H9 (cell line): ENCODE measurements around the gene PJA2. TPM values are rescaled to one million over a fixed set of nuclear protein-coding genes. Genes with fewer than 3 reads are reported as not detected.

ENCODE experiments used
- DNase-seq: peaks from one replicate; pipeline ENCODE4 v3.0.0-alpha.2; 2017
- H2AFZ ChIP-seq: one replicate; pipeline ENCODE4 v1.6.1; 2013; ENCODE audit warnings: mild to moderate bottlenecking, low read length, control low read depth, moderate library complexity
- H2AK5ac ChIP-seq: 2 replicates; pipeline ENCODE4 v1.6.1; 2013; ENCODE audit warnings: low read length, control low read depth, mixed read lengths; ENCODE audit not compliant: insufficient read length
- H2BK120ac ChIP-seq: one replicate; pipeline ENCODE4 v1.6.1; 2013; ENCODE audit warnings: low read depth, mild to moderate bottlenecking, low read length, control low read depth, inconsistent platforms; ENCODE audit not compliant: poor library complexity, severe bottlenecking
- H2BK12ac ChIP-seq: 2 replicates; pipeline ENCODE4 v1.6.1; 2013; ENCODE audit warnings: low read length, control low read depth, mixed read lengths, low read depth; ENCODE audit not compliant: insufficient read length
- H2BK15ac ChIP-seq: 2 replicates; pipeline ENCODE4 v1.6.1; 2013; ENCODE audit warnings: low read depth, low read length, control low read depth
- H2BK20ac ChIP-seq: one replicate; pipeline ENCODE4 v1.6.1; 2013; ENCODE audit warnings: low read depth, mild to moderate bottlenecking, low read length, control low read depth, inconsistent platforms; ENCODE audit not compliant: poor library complexity, severe bottlenecking
- H2BK5ac ChIP-seq: 2 replicates; pipeline ENCODE4 v1.6.1; 2013; ENCODE audit warnings: low read length, control low read depth, mixed read lengths; ENCODE audit not compliant: insufficient read length
- H3K14ac ChIP-seq: 2 replicates; pipeline ENCODE4 v1.6.1; 2013; ENCODE audit warnings: low read length, control low read depth; ENCODE audit not compliant: insufficient read depth
- H3K18ac ChIP-seq: 2 replicates; pipeline ENCODE4 v1.6.1; 2013; ENCODE audit warnings: low read depth, mild to moderate bottlenecking, mixed read lengths, low read length, control low read depth; ENCODE audit not compliant: insufficient read length
- H3K23ac ChIP-seq: 2 replicates; pipeline ENCODE4 v1.6.1; 2013; ENCODE audit warnings: low read length, control low read depth, mixed read lengths, low read depth; ENCODE audit not compliant: insufficient read length
- H3K23me2 ChIP-seq: 2 replicates; pipeline ENCODE4 v1.6.1; 2013; ENCODE audit warnings: low read depth, mild to moderate bottlenecking, mixed read lengths, low read length, control low read depth; ENCODE audit not compliant: insufficient read length, poor library complexity, severe bottlenecking
- H3K27ac ChIP-seq: 2 replicates; pipeline ENCODE4 v1.5.1; 2013; ENCODE audit warnings: low read length, control low read depth, mixed read lengths, low read depth; ENCODE audit not compliant: insufficient read length
- H3K27me3 ChIP-seq: 2 replicates; pipeline ENCODE4 v1.6.1; 2013; ENCODE audit warnings: low read length, control low read depth, inconsistent platforms; ENCODE audit not compliant: insufficient read depth
- H3K4ac ChIP-seq: 2 replicates; pipeline ENCODE4 v1.6.1; 2013; ENCODE audit warnings: low read depth, mild to moderate bottlenecking, control low read depth, inconsistent platforms, low read length, moderate library complexity
- H3K4me1 ChIP-seq: 2 replicates; pipeline ENCODE4 v1.6.1; 2013; ENCODE audit warnings: low read length, control low read depth, inconsistent platforms; ENCODE audit not compliant: insufficient read depth
- H3K4me2 ChIP-seq: 2 replicates; pipeline ENCODE4 v1.6.1; 2013; ENCODE audit warnings: low read length, control low read depth, mixed read lengths; ENCODE audit not compliant: insufficient read length, insufficient read depth
- H3K56ac ChIP-seq: 2 replicates; pipeline ENCODE4 v1.6.1; 2013; ENCODE audit warnings: low read depth, mild to moderate bottlenecking, mixed read lengths, low read length, control low read depth; ENCODE audit not compliant: insufficient read length
- H3K79me1 ChIP-seq: 2 replicates; pipeline ENCODE4 v1.6.1; 2013; ENCODE audit warnings: low read depth, mild to moderate bottlenecking, moderate library complexity, low read length, control low read depth, inconsistent platforms; ENCODE audit not compliant: insufficient read depth, poor library complexity, severe bottlenecking
- H3K79me2 ChIP-seq: 2 replicates; pipeline ENCODE4 v1.6.1; 2013; ENCODE audit warnings: low read length, control low read depth, inconsistent platforms; ENCODE audit not compliant: insufficient read depth
- H3K9ac ChIP-seq: 2 replicates; pipeline ENCODE4 v1.6.1; 2013; ENCODE audit warnings: low read length, control low read depth, mixed read lengths; ENCODE audit not compliant: insufficient read length; ENCODE audit errors: extremely low read depth
- H3K9me3 ChIP-seq: one replicate; pipeline ENCODE4 v1.6.1; 2013; ENCODE audit warnings: low read depth, low read length, inconsistent platforms; ENCODE audit not compliant: control insufficient read depth
- H3T11ph ChIP-seq: one replicate; pipeline ENCODE4 v1.6.1; 2013; ENCODE audit warnings: mild to moderate bottlenecking, low read length, control low read depth, inconsistent platforms
- H4K20me1 ChIP-seq: one replicate; pipeline ENCODE4 v1.6.1; 2013; ENCODE audit not compliant: control insufficient read depth, insufficient read length, insufficient read depth
- H4K5ac ChIP-seq: 2 replicates; pipeline ENCODE4 v1.6.1; 2013; ENCODE audit warnings: low read depth, mild to moderate bottlenecking, mixed read lengths, low read length, control low read depth; ENCODE audit not compliant: insufficient read length
- H4K8ac ChIP-seq: replicated peaks from 2 replicates; pipeline ENCODE4 v1.6.1; 2013; ENCODE audit warnings: low read length, control low read depth, mixed read lengths, low read depth; ENCODE audit not compliant: insufficient read length
- H4K91ac ChIP-seq: 2 replicates; pipeline ENCODE4 v1.6.1; 2013; ENCODE audit warnings: low read depth, mild to moderate bottlenecking, moderate library complexity, mixed read lengths, low read length, control low read depth; ENCODE audit not compliant: insufficient read length
- H3K27ac Mint-ChIP-seq, 3 experiments: 2 replicates in 2 of 3; 3 replicates in 1 of 3; pipeline ENCODE4 v1.8.0; 2020 to 2021; ENCODE audit warnings: mixed read lengths in 3 of 3, mild to moderate bottlenecking in 1 of 3, moderate library complexity in 1 of 3
- H3K27me3 Mint-ChIP-seq: 2 replicates; pipeline ENCODE4 v1.8.0; 2021; ENCODE audit warnings: low read depth, mild to moderate bottlenecking, moderate library complexity, mixed read lengths
- H3K36me3 Mint-ChIP-seq, 3 experiments: 2 replicates in 2 of 3; 3 replicates in 1 of 3; pipeline ENCODE4 v1.8.0; 2020 to 2021; ENCODE audit warnings: low read depth in 3 of 3, mixed read lengths in 3 of 3; ENCODE audit not compliant: insufficient read depth in 1 of 3
- H3K4me1 Mint-ChIP-seq, 2 experiments: 2 replicates each; pipeline ENCODE4 v1.8.0; 2020; ENCODE audit warnings: mixed read lengths in 2 of 2
- H3K4me3 Mint-ChIP-seq, 2 experiments: 2 replicates in 1 of 2; 3 replicates in 1 of 2; pipeline ENCODE4 v1.8.0; 2020 to 2021; ENCODE audit warnings: mild to moderate bottlenecking in 2 of 2, mixed read lengths in 2 of 2, moderate library complexity in 1 of 2
- H3K9me3 Mint-ChIP-seq, 2 experiments: 2 replicates in 1 of 2; 3 replicates in 1 of 2; pipeline ENCODE4 v1.8.0; 2020; ENCODE audit warnings: mild to moderate bottlenecking in 2 of 2, mixed read lengths in 2 of 2, moderate library complexity in 1 of 2
- WGBS: extraction: QIAGEN DNeasy Blood & Tissue Kit; methylation state at CpG from one replicate; pipeline ENCODE4 v1.1.7; 2013; ENCODE audit warnings: missing lambda C conversion rate, low lambda C conversion rate, mixed read lengths; ENCODE audit not compliant: insufficient read length; ENCODE audit errors: extremely low coverage; 5-methylcytosine and 5-hydroxymethylcytosine counted together
- total RNA-seq: library from RNA; stranded (reverse); gene quantifications from 2 replicates; pipeline ENCODE4 v1.2.1, GENCODE V29; 2021
- TF ChIP-seq, protein P1 (sequence below): fragments of 200-600 bp; sonication (generic); conservative IDR thresholded peaks from 3 replicates; pipeline ENCODE4 v1.8.0; 2021; ENCODE audit warnings: antibody characterized with exemption, mild to moderate bottlenecking

PJA2 gene
- total RNA-seq, 1 experiment from 2014 or later = 41.5 TPM

DNA sequence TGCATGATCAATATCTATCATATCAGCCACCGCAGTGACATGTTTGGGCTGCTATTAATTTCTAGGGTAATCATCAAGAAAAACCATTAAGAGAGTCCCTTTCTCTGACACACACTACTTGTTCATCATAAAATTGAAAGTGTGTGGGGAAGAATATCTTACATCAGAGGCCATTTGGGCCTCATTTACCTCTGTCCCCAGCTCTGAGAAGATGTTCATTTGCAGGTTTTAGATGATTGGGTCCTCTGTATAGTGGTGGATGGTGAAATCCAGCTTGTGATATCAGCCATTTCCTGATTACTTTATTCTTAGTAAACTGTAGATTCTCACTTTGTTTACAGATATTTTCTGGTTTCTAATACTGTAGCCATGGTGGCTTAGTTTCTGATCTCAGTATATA, 29.8 kb upstream of the PJA2 start:
- Histone ChIP-seq H4K8ac (no peak overlapping the region), H4K5ac (no peak overlapping the region), H3K27ac (no peak overlapping the region), H3K56ac (no peak overlapping the region), H3K4ac (no peak overlapping the region), H3K23ac (no peak overlapping the region), H3K79me2 (no peaks in the 10 kb centered on the region), H3K27me3 (no peaks in the 10 kb centered on the region), H2BK120ac (no peak overlapping the region), H2BK15ac (no peak overlapping the region), H3K9me3 (no peaks in the 10 kb centered on the region), H2BK12ac (no peak overlapping the region), H3K23me2 (no peaks in the 10 kb centered on the region), H3K9ac (no peak overlapping the region), H2BK20ac (no peak overlapping the region), H4K20me1 (no peaks in the 10 kb centered on the region), H3K18ac (no peak overlapping the region), H2BK5ac (no peak overlapping the region), H3K14ac (no peak overlapping the region), H2AK5ac (no peak overlapping the region), H4K91ac (no peak overlapping the region), H3K4me1 (no peaks in the 10 kb centered on the region), H3K79me1 (no peaks in the 10 kb centered on the region), H3K4me2 (no peak overlapping the region), H2AFZ (no peak overlapping the region), H3T11ph (no peak overlapping the region)
- Mint-ChIP-seq H3K27ac (no peak overlapping the region), H3K4me3 (no peak overlapping the region), H3K36me3 (no peaks in the 10 kb centered on the region), H3K27me3 (no peaks in the 10 kb centered on the region), H3K4me1 (no peaks in the 10 kb centered on the region), H3K9me3 (peaks cover 0 to 4% of the 10 kb centered on the region in 2 experiments; a peak in 3 of 5 replicates)
- DNase-seq = no peak
- TF ChIP-seq, protein P1, sequence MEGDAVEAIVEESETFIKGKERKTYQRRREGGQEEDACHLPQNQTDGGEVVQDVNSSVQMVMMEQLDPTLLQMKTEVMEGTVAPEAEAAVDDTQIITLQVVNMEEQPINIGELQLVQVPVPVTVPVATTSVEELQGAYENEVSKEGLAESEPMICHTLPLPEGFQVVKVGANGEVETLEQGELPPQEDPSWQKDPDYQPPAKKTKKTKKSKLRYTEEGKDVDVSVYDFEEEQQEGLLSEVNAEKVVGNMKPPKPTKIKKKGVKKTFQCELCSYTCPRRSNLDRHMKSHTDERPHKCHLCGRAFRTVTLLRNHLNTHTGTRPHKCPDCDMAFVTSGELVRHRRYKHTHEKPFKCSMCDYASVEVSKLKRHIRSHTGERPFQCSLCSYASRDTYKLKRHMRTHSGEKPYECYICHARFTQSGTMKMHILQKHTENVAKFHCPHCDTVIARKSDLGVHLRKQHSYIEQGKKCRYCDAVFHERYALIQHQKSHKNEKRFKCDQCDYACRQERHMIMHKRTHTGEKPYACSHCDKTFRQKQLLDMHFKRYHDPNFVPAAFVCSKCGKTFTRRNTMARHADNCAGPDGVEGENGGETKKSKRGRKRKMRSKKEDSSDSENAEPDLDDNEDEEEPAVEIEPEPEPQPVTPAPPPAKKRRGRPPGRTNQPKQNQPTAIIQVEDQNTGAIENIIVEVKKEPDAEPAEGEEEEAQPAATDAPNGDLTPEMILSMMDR = no peak
- no CpG with 5 or more reads among the region's 1 CpG for WGBS
